AG04450 (cell line): Measurements from ENCODE around the gene PRRT4. TPM values are rescaled to one million over a fixed set of nuclear protein-coding genes. Genes with fewer than 3 reads are reported as not detected.

Experiments used
- CTCF ChIA-PET: fragments of 300-600, 350-600 bp; formaldehyde crosslinking; extraction: SDS; loops from one replicate; lab custom pipeline; 2022; ENCODE audit warnings: antibody characterized with exemption, inconsistent platforms; lab: Charles Lee
- POLR2A ChIA-PET: fragments of 350-600 bp; formaldehyde crosslinking; extraction: SDS; loops from one replicate; lab custom pipeline; 2021; ENCODE audit warnings: antibody characterized with exemption, inconsistent platforms; lab: Yijun Ruan, JAX
- DNase-seq: peaks from one replicate; pipeline ENCODE4 v3.0.0-alpha.2; 2011; ENCODE audit warnings: low read depth, low spot score
- H3K27ac ChIP-seq: one replicate; pipeline ENCODE4 v1.5.1; 2012; ENCODE audit warnings: low read depth, low read length, control low read depth
- H3K27me3 ChIP-seq: one replicate; pipeline ENCODE4 v1.6.0; 2012; ENCODE audit warnings: low read length; ENCODE audit not compliant: control insufficient read depth, insufficient read depth
- H3K4me3 ChIP-seq: 2 replicates; pipeline ENCODE4 v1.5.1; 2011; ENCODE audit warnings: mild to moderate bottlenecking, low read depth, low read length, control low read depth
- H3K9me3 ChIP-seq: 2 replicates; pipeline ENCODE4 v1.5.1; 2012; ENCODE audit warnings: low read length; ENCODE audit not compliant: control insufficient read depth, insufficient read depth
- CTCF ChIP-seq: IDR thresholded peaks from 2 replicates; pipeline ENCODE4 v1.5.1; 2011; ENCODE audit warnings: low read depth, low read length, control low read depth, inconsistent platforms
- polyA minus RNA-seq: library from RNA; depleted of rRNA, polyadenylated mRNA; stranded (reverse); fragments of >200 nt; gene quantifications from 2 replicates; pipeline ENCODE4 v1.2.3, GENCODE V29; 2011; rRNA and poly(A)+ RNA removed
- polyA plus RNA-seq: library from polyadenylated mRNA; depleted of rRNA; stranded (reverse); fragments of >200 nt; gene quantifications from 2 replicates; pipeline ENCODE4 v1.2.3, GENCODE V29; 2011; rRNA removed

PRRT4 gene
- polyA plus RNA-seq, result not detected in 2 replicates
- not detected in 2 replicates for polyA minus RNA-seq

- ChIA-PET POLR2A (no interaction called here), CTCF (interaction anchor here (0.5 to 4.7 kb wide), 4 partner anchors 14 to 475 kb away, joined by 4 to 34 read pairs (median 7); no protein-coding TSS in a partner anchor)
- 0 out of 2 replicates have a peak, but pooled peaks have one; percentile 3 for TF ChIP-seq CTCF
- Histone ChIP-seq H3K27me3 (peaks cover 92% of the 10 kb centered on the region), H3K27ac (no peak within 1 kb of the TSS), H3K4me3 (peak within 1 kb of the TSS; percentile 50), H3K9me3 (no peaks in the 10 kb centered on the region)
- no peak for DNase-seq
These were observed at the start of gene PRRT4 for GRCh38 chr7:128361411-128362379. Gene PRRT4 (minus strand): TSS chr7:128361690.

GRCh38 chr7:128410451-128410753 is 48.9 kb upstream of the PRRT4 start:
- ChIA-PET POLR2A (interaction anchor here (0.6 to 1.0 kb wide), 2 partner anchors 45 to 1547 kb away, joined by 3 to 6 read pairs; partner anchors contain the start of gene HILPDA), CTCF (interaction anchor here (0.7 to 9.5 kb wide), 4 partner anchors 13 to 473 kb away, joined by 3 to 138 read pairs (median 6); no protein-coding TSS in a partner anchor)
- H3K4me3 ChIP-seq, result peak overlapping the region; percentile 82
- no peak for TF ChIP-seq CTCF
- H3K27ac ChIP-seq, result peak overlapping the region; percentile 80
- no peak for DNase-seq
- H3K9me3 ChIP-seq, result no peaks in the 10 kb centered on the region
- peaks cover 12% of the 10 kb centered on the region for H3K27me3 ChIP-seq

- peak; percentile 51 for DNase-seq
- Histone ChIP-seq H3K4me3 (peak within 1 kb of the TSS; percentile 82), H3K27ac (peak within 1 kb of the TSS; percentile 80), H3K27me3 (peaks cover 8% of the 10 kb centered on the region), H3K9me3 (no peaks in the 10 kb centered on the region)
- ChIA-PET CTCF (interaction anchor here (1.1 to 9.5 kb wide), 6 partner anchors 12 to 22 kb away, joined by 3 to 138 read pairs (median 20); no protein-coding TSS in a partner anchor), POLR2A (interaction anchor here (0.6 to 1.0 kb wide), 3 partner anchors 15 to 1548 kb away, joined by 3 to 6 read pairs (median 4); partner anchors contain the start of gene HILPDA)
- no peak for TF ChIP-seq CTCF
These were observed 48.3 kb upstream of the PRRT4 start, which contains the start of gene IMPDH1 for GRCh38 chr7:128409596-128410450. Gene IMPDH1 (minus strand): TSS chr7:128409982. CDS start chr7:128409901, 81 bp downstream.

- CTCF ChIA-PET, result interaction anchor here (1.4 to 3.4 kb wide), 5 partner anchors 11 to 61 kb away, joined by 3 to 32 read pairs (median 11); no protein-coding TSS in a partner anchor
- Histone ChIP-seq H3K4me3 (peak overlapping the region; percentile 82), H3K27ac (peak overlapping the region; percentile 21), H3K27me3 (peaks cover 8% of the 10 kb centered on the region), H3K9me3 (no peaks in the 10 kb centered on the region)
- no peak for TF ChIP-seq CTCF
- no peak for DNase-seq
- POLR2A ChIA-PET, result interaction anchor here (1.0 kb wide), 1 partner anchor 16 kb away, joined by 4 read pairs; no protein-coding TSS in a partner anchor
These were observed 47.5 kb upstream of the PRRT4 start for GRCh38 chr7:128408709-128409595.
